H1 (cell line): ENCODE results near the gene SHISA6. TPM values are rescaled to one million over a fixed set of nuclear protein-coding genes. Genes with fewer than 3 reads are reported as not detected.
A peak's percentile ranks its signal among the peaks of the same experiment; 100 is the strongest.

Experiments
- CTCF ChIA-PET: fragments of 300-600 bp; sonication (Branson Sonifier 250); formaldehyde crosslinking; loops from one replicate; lab custom pipeline; 2021; ENCODE audit not compliant: partially characterized antibody; lab: Charles Lee
- POLR2A ChIA-PET: fragments of 300-600 bp; sonication (Branson Sonifier 250); formaldehyde crosslinking; loops from one replicate; lab custom pipeline; 2021; ENCODE audit warnings: inconsistent platforms; ENCODE audit not compliant: partially characterized antibody; lab: Charles Lee
- DNase-seq, 2 experiments: peaks; one replicate each; pipeline versions ENCODE4 v3.0.0 to v3.0.0-alpha.2; 2010 to 2022; ENCODE audit warnings: low spot score in 2 of 2, low read depth in 1 of 2, mixed read lengths in 1 of 2
- FAIRE-seq: peaks from 2 replicates; lab custom pipeline; 2011; peaks lifted over from hg19 to GRCh38; lab: Jason Lieb, UNC
- H2AFZ ChIP-seq: 2 replicates; pipeline ENCODE4 v1.8.1; 2012; ENCODE audit warnings: low read length, inconsistent platforms
- H2AK5ac ChIP-seq: 2 replicates; pipeline ENCODE4 v1.6.1; 2013; ENCODE audit warnings: low read depth, low read length
- H2BK120ac ChIP-seq: replicated peaks from 2 replicates; pipeline ENCODE3; 2013; ENCODE audit warnings: low read depth, low read length, inconsistent platforms
- H2BK12ac ChIP-seq: 2 replicates; pipeline ENCODE4 v1.6.1; 2013; ENCODE audit warnings: low read depth, low read length
- H2BK15ac ChIP-seq: 2 replicates; pipeline ENCODE4 v1.6.1; 2013; ENCODE audit warnings: low read length
- H2BK20ac ChIP-seq: 2 replicates; pipeline ENCODE4 v1.6.1; 2013; ENCODE audit warnings: low read length
- H2BK5ac ChIP-seq: 2 replicates; pipeline ENCODE4 v1.6.1; 2013; ENCODE audit warnings: low read depth, low read length
- H3K14ac ChIP-seq: 2 replicates; pipeline ENCODE4 v1.6.1; 2013; ENCODE audit warnings: inconsistent platforms; ENCODE audit not compliant: insufficient read length
- H3K18ac ChIP-seq: 2 replicates; pipeline ENCODE4 v1.6.1; 2013; ENCODE audit warnings: low read length; ENCODE audit errors: extremely low read depth
- H3K23ac ChIP-seq: 2 replicates; pipeline ENCODE4 v1.6.1; 2013; ENCODE audit warnings: inconsistent platforms; ENCODE audit not compliant: insufficient read length
- H3K23me2 ChIP-seq: 2 replicates; pipeline ENCODE4 v1.6.1; 2013; ENCODE audit warnings: low read depth, low read length
- H3K27ac ChIP-seq: 2 replicates; pipeline ENCODE4 v1.6.1; 2011; ENCODE audit warnings: low read depth, low read length, inconsistent platforms
- H3K27me3 ChIP-seq, 4 experiments: replicated peaks in 1 of 4; 1 replicate in 1 of 4; 2 replicates in 3 of 4; pipeline versions ENCODE4 v1.6.1 to v1.8.1; 2011 to 2013; ENCODE audit warnings: low read length in 3 of 4, mild to moderate bottlenecking in 3 of 4, inconsistent platforms in 2 of 4, mixed read lengths in 2 of 4, moderate library complexity in 1 of 4; ENCODE audit not compliant: control insufficient read depth in 3 of 4, insufficient read depth in 3 of 4; ENCODE audit errors: extremely low read depth in 1 of 4
- H3K36me3 ChIP-seq, 4 experiments: 2 replicates each; pipeline versions ENCODE4 v1.6.1 to v1.8.1; 2011 to 2013; ENCODE audit warnings: mild to moderate bottlenecking in 4 of 4, low read length in 3 of 4, moderate library complexity in 2 of 4, control low read depth in 1 of 4, inconsistent platforms in 1 of 4; ENCODE audit not compliant: insufficient read depth in 4 of 4, control insufficient read depth in 2 of 4
- H3K4ac ChIP-seq: replicated peaks from 2 replicates; pipeline ENCODE3; 2013; ENCODE audit warnings: low read length, low read depth, mixed read lengths, inconsistent platforms; ENCODE audit not compliant: insufficient read length
- H3K4me1 ChIP-seq, 4 experiments: replicated peaks in 1 of 4; 1 replicate in 1 of 4; 2 replicates in 3 of 4; pipeline versions ENCODE4 v1.6.1 to v1.8.1; 2011 to 2013; ENCODE audit warnings: low read length in 3 of 4, inconsistent platforms in 2 of 4, mixed read lengths in 1 of 4; ENCODE audit not compliant: insufficient read depth in 4 of 4, control insufficient read depth in 3 of 4
- H3K4me2 ChIP-seq, 2 experiments: 2 replicates each; pipeline versions ENCODE4 v1.6.1 to v1.8.1; 2011 to 2013; ENCODE audit warnings: low read depth in 2 of 2, low read length in 2 of 2, control low read depth in 1 of 2, inconsistent platforms in 1 of 2, mild to moderate bottlenecking in 1 of 2; ENCODE audit not compliant: insufficient read depth in 1 of 2
- H3K4me3 ChIP-seq, 4 experiments: fragments of 200-600, 300-600 bp in 1 of 4; sonication (generic), shearing (Covaris generic), sonication (Bioruptor Twin) in 1 of 4; 2 replicates each; pipeline versions ENCODE4 v1.5.1 to v1.8.1; 2011 to 2016; ENCODE audit warnings: low read length in 4 of 4, low read depth in 3 of 4, control low read depth in 2 of 4, inconsistent platforms in 2 of 4, mild to moderate bottlenecking in 2 of 4, mixed read lengths in 1 of 4, moderate library complexity in 1 of 4; ENCODE audit not compliant: insufficient read depth in 2 of 4; ENCODE audit errors: extremely low read depth in 1 of 4
- H3K56ac ChIP-seq: replicated peaks from 2 replicates; pipeline ENCODE3; 2013; ENCODE audit warnings: low read depth, mild to moderate bottlenecking, mixed read lengths, low read length, inconsistent platforms; ENCODE audit not compliant: insufficient read length
- H3K79me1 ChIP-seq: 2 replicates; pipeline ENCODE4 v1.6.1; 2013; ENCODE audit warnings: low read depth, low read length, control low read depth
- H3K79me2 ChIP-seq, 2 experiments: 2 replicates each; pipeline versions ENCODE4 v1.6.1 to v1.8.1; 2012 to 2013; ENCODE audit warnings: low read length in 2 of 2, mild to moderate bottlenecking in 2 of 2, inconsistent platforms in 1 of 2; ENCODE audit not compliant: insufficient read depth in 2 of 2, control insufficient read depth in 1 of 2
- H3K9ac ChIP-seq, 4 experiments: replicated peaks in 1 of 4; 1 replicate in 1 of 4; 2 replicates in 3 of 4; pipeline versions ENCODE4 v1.6.1 to v1.8.1; 2011 to 2013; ENCODE audit warnings: low read depth in 3 of 4, low read length in 3 of 4, control low read depth in 2 of 4, mild to moderate bottlenecking in 2 of 4, moderate library complexity in 2 of 4, inconsistent platforms in 1 of 4; ENCODE audit errors: extremely low read depth in 1 of 4
- H3K9me3 ChIP-seq, 2 experiments: 2 replicates each; pipeline versions ENCODE4 v1.6.1 to v1.8.1; 2012 to 2013; ENCODE audit warnings: mild to moderate bottlenecking in 2 of 2, moderate library complexity in 2 of 2, control low read depth in 1 of 2, inconsistent platforms in 1 of 2, low read depth in 1 of 2, low read length in 1 of 2, mixed read lengths in 1 of 2; ENCODE audit not compliant: insufficient read depth in 2 of 2
- H4K20me1 ChIP-seq, 2 experiments: replicated peaks in 1 of 2; 2 replicates each; pipeline versions ENCODE3 to v1.8.1; 2011 to 2013; ENCODE audit warnings: inconsistent platforms in 2 of 2, low read length in 2 of 2, mild to moderate bottlenecking in 1 of 2; ENCODE audit not compliant: insufficient read depth in 2 of 2, control insufficient read depth in 1 of 2
- H4K5ac ChIP-seq: 2 replicates; pipeline ENCODE4 v1.6.1; 2013; ENCODE audit warnings: low read length, low read depth, mixed read lengths, inconsistent platforms; ENCODE audit not compliant: insufficient read length
- H4K8ac ChIP-seq: 2 replicates; pipeline ENCODE4 v1.8.0; 2013; ENCODE audit warnings: mild to moderate bottlenecking, moderate library complexity, low read length, inconsistent platforms; ENCODE audit not compliant: insufficient read depth; ENCODE audit errors: extremely low read depth
- H4K91ac ChIP-seq: replicated peaks from 2 replicates; pipeline ENCODE3; 2013; ENCODE audit warnings: low read length, mixed read lengths, inconsistent platforms; ENCODE audit not compliant: insufficient read length
- BRCA1 ChIP-seq: IDR thresholded peaks from 2 replicates; pipeline ENCODE4 v1.6.1; 2012; ENCODE audit warnings: low read depth, low read length, improper control_type of control experiment
- EP300 ChIP-seq, 2 experiments: IDR thresholded peaks; 1 replicate in 1 of 2; 2 replicates in 1 of 2; pipeline ENCODE4 v1.6.1; 2011 to 2012; ENCODE audit warnings: low read depth in 2 of 2, low read length in 2 of 2, mild to moderate bottlenecking in 2 of 2, borderline replicate concordance in 1 of 2, inconsistent platforms in 1 of 2, moderate library complexity in 1 of 2
- FOSL1 ChIP-seq: IDR thresholded peaks from 2 replicates; pipeline ENCODE4 v1.6.1; 2011; ENCODE audit warnings: mild to moderate bottlenecking, low read depth, low read length, moderate library complexity; ENCODE audit not compliant: insufficient read depth
- JUN ChIP-seq: IDR thresholded peaks from 2 replicates; pipeline ENCODE4 v1.6.1; 2011; ENCODE audit warnings: low read depth, mild to moderate bottlenecking, improper control_type of control experiment, low read length
- JUND ChIP-seq: IDR thresholded peaks from 2 replicates; pipeline ENCODE4 v1.6.1; 2011; ENCODE audit warnings: mild to moderate bottlenecking, improper control_type of control experiment, low read length
- SIN3A ChIP-seq, 2 experiments: IDR thresholded peaks in 1 of 2; conservative IDR thresholded peaks in 1 of 2; 2 replicates each; pipeline ENCODE4 v1.6.1; 2011 to 2012; ENCODE audit warnings: low read length in 2 of 2, improper control_type of control experiment in 1 of 2, low read depth in 1 of 2, mild to moderate bottlenecking in 1 of 2
- TAF7 ChIP-seq: optimal IDR thresholded peaks from 2 replicates; pipeline ENCODE3; 2011; ENCODE audit warnings: low read depth, mild to moderate bottlenecking, inconsistent platforms, low read length, moderate library complexity, borderline replicate concordance
- TBP ChIP-seq: IDR thresholded peaks from 2 replicates; pipeline ENCODE4 v1.6.1; 2011; ENCODE audit warnings: low read depth, low read length, improper control_type of control experiment
- WGBS, 2 experiments: shearing (Covaris generic) in 1 of 2; methylation state at CpG; one replicate each; pipeline versions ENCODE4 v1.1.6 to v1.1.7; 2013 to 2015; ENCODE audit warnings: low lambda C conversion rate in 2 of 2, mixed read lengths in 2 of 2, inconsistent platforms in 1 of 2, low coverage in 1 of 2, missing lambda C conversion rate in 1 of 2; ENCODE audit not compliant: insufficient replicate concordance in 2 of 2, insufficient coverage in 1 of 2, insufficient read length in 1 of 2; ENCODE audit errors: extremely low coverage in 1 of 2, missing lambda C conversion rate in 1 of 2; 5-methylcytosine and 5-hydroxymethylcytosine counted together
- polyA plus RNA-seq, 7 experiments: library from polyadenylated mRNA; depleted of rRNA in 3 of 7; stranded (reverse) in 5 of 7; unstranded in 2 of 7; fragments of >200 nt in 5 of 7; fragments of 200-250 nt in 2 of 7; gene quantifications; 1 replicate in 5 of 7; 2 replicates in 1 of 7; 4 replicates in 1 of 7; pipeline versions ENCODE4 v1.2.1 to v1.2.3, GENCODE V29; 2011 to 2013; ENCODE audit warnings: missing spikeins in 2 of 7, mixed read lengths in 2 of 7
- total RNA-seq: library from RNA; stranded (reverse); fragmentation: NEBNext Ultra II Directional; extraction: Animal tissue kit (Norgen Biotek cat#: 25700); gene quantifications from 2 replicates; pipeline ENCODE4 v1.2.1, GENCODE V29; 2021

Gene SHISA6
- total and polyA plus RNA-seq, 2 of the 8 experiments (the other 6 are each of a cell fraction or from before 2014, with no cell fraction given): 2.9 to 4.8 TPM

DNA sequence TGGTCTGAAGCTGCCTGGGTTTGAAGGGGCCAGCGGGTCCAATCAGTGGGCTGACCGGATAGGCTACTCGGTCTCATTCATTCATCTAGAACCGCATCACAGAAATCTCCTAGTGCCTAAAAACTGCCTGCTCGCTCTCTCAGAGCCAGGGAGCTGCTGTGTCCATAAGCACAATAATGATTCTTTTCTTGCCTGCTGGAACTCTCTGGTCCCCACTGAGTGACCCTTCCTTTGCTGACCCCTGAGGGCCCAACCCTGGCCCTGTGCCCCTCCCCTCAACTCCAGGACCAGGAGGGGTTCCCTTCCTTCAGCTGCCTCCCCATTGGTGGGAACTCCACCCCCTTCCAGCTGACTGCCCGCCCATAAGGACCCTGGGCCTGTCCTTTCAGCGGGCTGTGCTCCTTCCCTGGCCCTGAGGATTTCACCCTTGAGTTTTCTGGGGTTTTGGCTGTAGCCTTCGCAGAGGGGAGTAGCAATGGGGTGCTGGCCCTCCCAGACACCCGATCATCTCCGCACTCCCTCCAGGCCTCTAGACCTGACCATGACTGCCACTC, 317.7 kb downstream of the SHISA6 start:
- Histone ChIP-seq H3K79me2 (no peaks in the 10 kb centered on the region), H3K4me3 (no peak overlapping the region), H3K23ac (no peak overlapping the region), H3K9me3 (no peaks in the 10 kb centered on the region), H2AFZ (no peak overlapping the region), H2BK12ac (0 out of 2 replicates have a peak overlapping the region, but pooled peaks have one; percentile 17), H3K56ac (no peak overlapping the region), H4K8ac (no peak overlapping the region), H3K23me2 (no peaks in the 10 kb centered on the region; the same call in 1 of the 2 replicates), H3K4me2 (no peak overlapping the region), H3K4ac (no peak overlapping the region), H2BK5ac (no peak overlapping the region), H4K20me1 (no peaks in the 10 kb centered on the region), H3K36me3 (no peaks in the 10 kb centered on the region), H4K91ac (no peak overlapping the region), H2AK5ac (no peak overlapping the region), H3K27ac (no peak overlapping the region), H3K9ac (no peak overlapping the region), H3K79me1 (no peaks in the 10 kb centered on the region), H2BK15ac (no peak overlapping the region), H2BK20ac (no peak overlapping the region), H3K4me1 (peaks cover 0 to 3% (median 0%) of the 10 kb centered on the region in 4 experiments; a peak in 3 of 7 replicates), H2BK120ac (no peak overlapping the region), H3K14ac (no peak overlapping the region), H3K27me3 (no peaks in the 10 kb centered on the region), H3K18ac (no peak overlapping the region), H4K5ac (no peak overlapping the region)
- CTCF ChIA-PET: interaction anchor here (1.0 to 1.3 kb wide), 2 partner anchors 11 to 167 kb away, joined by 3 read pairs; no protein-coding TSS in a partner anchor
- POLR2A ChIA-PET: no interaction called here
- 94% methylated on average over 8 of the region's 10 CpGs; no CpG with 5 or more reads in 1 of the 2 experiments for WGBS, 2 experiments
- DNase-seq (no peak), FAIRE-seq (no peak)
- TF ChIP-seq TAF7: no peak
- no peak for TF ChIP-seq EP300 (IDR thresholded peaks at IDR 0.05; ENCODE audit: borderline replicate concordance in 1 of 2, low read depth in 2 of 2, low read length in 2 of 2)
- TF ChIP-seq SIN3A (conservative IDR thresholded peaks at IDR 0.05 in 1 of 2, IDR thresholded peaks at IDR 0.05 in 1 of 2; ENCODE audit: low read depth in 1 of 2, low read length in 2 of 2): no peak
- TF ChIP-seq JUN: no peak
- no peak for TF ChIP-seq BRCA1
- TF ChIP-seq JUND: no peak
- no peak for TF ChIP-seq FOSL1
- TF ChIP-seq TBP: no peak
